BLaER1 treated with 17β-estradiol and CSF1 and Interleukin-3, amounts not matched to agents 10 nM and 100 nM (cell line): Measurements from ENCODE around the gene RBM19.
A peak's percentile ranks its signal among the peaks of the same experiment; 100 is the strongest.

ENCODE experiments used
- H3K27ac ChIP-seq, 11 experiments: shearing (Covaris generic); formaldehyde crosslinking; 2 replicates each; pipeline ENCODE4 v1.8.1; 2022
- H3K27me3 ChIP-seq, 11 experiments: shearing (Covaris generic); formaldehyde crosslinking; 2 replicates each; pipeline ENCODE4 v1.8.1; 2022
- H3K36me3 ChIP-seq, 11 experiments: shearing (Covaris generic); formaldehyde crosslinking; 2 replicates each; pipeline ENCODE4 v1.8.1; 2022
- H3K4me1 ChIP-seq, 10 experiments: shearing (Covaris generic); formaldehyde crosslinking; 2 replicates each; pipeline ENCODE4 v1.8.1; 2022
- H3K4me2 ChIP-seq, 11 experiments: shearing (Covaris generic); formaldehyde crosslinking; 2 replicates each; pipeline ENCODE4 v1.8.1; 2022
- H3K4me3 ChIP-seq, 10 experiments: shearing (Covaris generic); formaldehyde crosslinking; 2 replicates each; pipeline ENCODE4 v1.8.1; 2022
- H3K9ac ChIP-seq, 11 experiments: shearing (Covaris generic); formaldehyde crosslinking; 2 replicates each; pipeline ENCODE4 v1.8.1; 2022
- H3K9me3 ChIP-seq, 11 experiments: shearing (Covaris generic); formaldehyde crosslinking; replicated peaks in 1 of 11; 2 replicates each; pipeline ENCODE4 v1.8.1; 2022
- H4K20me1 ChIP-seq, 11 experiments: shearing (Covaris generic); formaldehyde crosslinking; 2 replicates each; pipeline ENCODE4 v1.8.1; 2022
- Cebpa-rat ChIP-seq, 11 experiments: shearing (Covaris generic); IDR thresholded peaks; 2 replicates each; pipeline ENCODE4 v1.8.1; 2022

The RBM19 gene

DNA sequence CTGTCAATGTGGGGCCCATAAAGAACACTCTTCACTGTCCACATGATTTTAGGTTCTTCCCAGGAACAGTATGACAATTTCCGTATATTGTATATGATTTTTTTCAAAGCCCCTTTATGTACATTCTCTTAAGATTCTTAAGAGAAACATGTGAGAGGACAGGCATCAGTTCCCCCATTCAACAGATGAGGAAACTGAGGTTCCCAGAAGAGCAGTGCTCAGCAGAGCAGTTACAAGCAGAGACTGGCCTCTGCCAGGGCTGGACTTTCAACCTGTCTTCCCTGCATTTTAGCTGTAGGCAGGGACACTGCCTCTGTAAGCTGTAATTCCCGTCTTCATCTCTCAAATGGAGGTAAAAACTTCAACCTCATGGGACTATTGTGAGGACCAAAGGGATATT lies 77.7 kb downstream of the RBM19 start:
- H3K4me2 ChIP-seq: peak overlapping the region in 7 of 11 experiments; percentile 77 to 92 (median 86); a peak in 11 of 22 replicates
- peaks cover 24 to 67% (median 50%) of the 10 kb centered on the region in 10 experiments for H3K4me1 ChIP-seq
- H4K20me1 ChIP-seq: peaks cover 0 to 28% (median 0%) of the 10 kb centered on the region in 11 experiments; a peak in 7 of 22 replicates
- peaks cover 0 to 17% (median 12%) of the 10 kb centered on the region in 11 experiments; a peak in 16 of 22 replicates for H3K9me3 ChIP-seq
- peak overlapping the region in 4 of 11 experiments; percentile 62 to 69 (median 68); a peak in 2 of 22 replicates for H3K27ac ChIP-seq
- 0 out of 22 replicates have a peak overlapping the region, but pooled peaks of 1 of the 11 experiments have one; percentile 52 for H3K9ac ChIP-seq
- TF ChIP-seq Cebpa-rat (IDR thresholded peaks at IDR 0.05): no peak
- no peaks in the 10 kb centered on the region for H3K27me3 ChIP-seq
- H3K4me3 ChIP-seq: no peak overlapping the region
- peaks cover 5 to 49% (median 31%) of the 10 kb centered on the region in 11 experiments; a peak in 21 of 22 replicates for H3K36me3 ChIP-seq

GRCh38 chr12:113887906-113888305 lies 78.2 kb downstream of the RBM19 start:
- H3K4me2 ChIP-seq: peak overlapping the region in 4 of 11 experiments; percentile 17 to 92 (median 31); a peak in 5 of 22 replicates
- H3K27me3 ChIP-seq: no peaks in the 10 kb centered on the region
- no peak overlapping the region for H3K27ac ChIP-seq
- no peak overlapping the region for H3K9ac ChIP-seq
- H3K4me3 ChIP-seq: no peak overlapping the region
- peaks cover 5 to 45% (median 27%) of the 10 kb centered on the region in 11 experiments; a peak in 21 of 22 replicates for H3K36me3 ChIP-seq
- H3K9me3 ChIP-seq: peaks cover 0 to 17% (median 12%) of the 10 kb centered on the region in 11 experiments; a peak in 16 of 22 replicates
- H4K20me1 ChIP-seq: peaks cover 0 to 28% (median 0%) of the 10 kb centered on the region in 11 experiments; a peak in 7 of 22 replicates
- peaks cover 24 to 68% (median 49%) of the 10 kb centered on the region in 10 experiments for H3K4me1 ChIP-seq
- no peak for TF ChIP-seq Cebpa-rat (IDR thresholded peaks at IDR 0.05)

- Histone ChIP-seq H3K27me3 (no peaks in the 10 kb centered on the region), H3K9me3 (peaks cover 0 to 17% (median 12%) of the 10 kb centered on the region in 11 experiments; a peak in 16 of 22 replicates), H3K36me3 (peaks cover 5 to 53% (median 27%) of the 10 kb centered on the region in 11 experiments; a peak in 20 of 22 replicates), H3K4me1 (peaks cover 24 to 62% (median 42%) of the 10 kb centered on the region in 10 experiments), H3K4me2 (no peak overlapping the region), H3K9ac (no peak overlapping the region), H4K20me1 (peaks cover 0 to 32% (median 0%) of the 10 kb centered on the region in 11 experiments; a peak in 7 of 22 replicates), H3K4me3 (no peak overlapping the region), H3K27ac (no peak overlapping the region)
- no peak for TF ChIP-seq Cebpa-rat (IDR thresholded peaks at IDR 0.05)
These were observed 79.4 kb downstream of the RBM19 start for GRCh38 chr12:113886721-113887120.

DNA sequence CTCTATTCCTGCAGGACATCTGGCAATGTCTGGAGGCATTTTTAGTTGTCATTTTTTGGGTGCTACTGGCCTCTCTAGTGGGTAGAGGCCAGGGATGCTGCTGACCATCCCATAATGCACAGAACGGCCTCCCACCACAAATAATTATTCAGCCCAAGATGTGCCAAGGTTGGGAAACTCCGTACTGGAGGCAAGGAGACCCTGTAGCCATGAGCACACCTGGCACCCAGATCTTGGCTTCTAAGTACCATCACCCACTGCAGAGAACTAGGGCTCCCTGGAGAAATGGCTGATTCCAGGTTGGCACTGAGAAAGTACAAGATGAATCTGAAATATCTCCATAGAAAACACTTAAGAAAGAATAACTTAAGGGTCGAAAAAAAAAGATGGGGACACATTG lies 81.7 kb downstream of the RBM19 start:
- peaks cover 0 to 17% (median 12%) of the 10 kb centered on the region in 11 experiments; a peak in 16 of 22 replicates for H3K9me3 ChIP-seq
- TF ChIP-seq Cebpa-rat (IDR thresholded peaks at IDR 0.05): no peak
- no peak overlapping the region for H3K9ac ChIP-seq
- H4K20me1 ChIP-seq: peaks cover 0 to 21% (median 0%) of the 10 kb centered on the region in 11 experiments; a peak in 6 of 22 replicates
- H3K4me1 ChIP-seq: peaks cover 2 to 52% (median 22%) of the 10 kb centered on the region in 10 experiments; a peak in 18 of 20 replicates
- H3K4me2 ChIP-seq: no peak overlapping the region
- H3K27ac ChIP-seq: no peak overlapping the region
- peaks cover 5 to 70% (median 28%) of the 10 kb centered on the region in 11 experiments; a peak in 20 of 22 replicates for H3K36me3 ChIP-seq
- no peak overlapping the region for H3K4me3 ChIP-seq
- H3K27me3 ChIP-seq: no peaks in the 10 kb centered on the region

GRCh38 chr12:113882690-113883089 lies 83.4 kb downstream of the RBM19 start:
- H3K27me3 ChIP-seq: no peaks in the 10 kb centered on the region
- peaks cover 0 to 35% (median 9%) of the 10 kb centered on the region in 10 experiments; a peak in 12 of 20 replicates for H3K4me1 ChIP-seq
- no peak overlapping the region for H3K4me3 ChIP-seq
- peaks cover 0 to 17% (median 12%) of the 10 kb centered on the region in 11 experiments; a peak in 16 of 22 replicates for H3K9me3 ChIP-seq
- H3K4me2 ChIP-seq: peak overlapping the region in 5 of 11 experiments; percentile 9 to 44 (median 17); a peak in 6 of 22 replicates
- H3K9ac ChIP-seq: no peak overlapping the region
- H3K36me3 ChIP-seq: peaks cover 5 to 74% (median 37%) of the 10 kb centered on the region in 11 experiments; a peak in 21 of 22 replicates
- peaks cover 0 to 15% (median 0%) of the 10 kb centered on the region in 11 experiments; a peak in 5 of 22 replicates for H4K20me1 ChIP-seq
- H3K27ac ChIP-seq: peak overlapping the region in 1 of 11 experiments; percentile 28; a peak in 2 of 22 replicates
- no peak for TF ChIP-seq Cebpa-rat (IDR thresholded peaks at IDR 0.05)

DNA sequence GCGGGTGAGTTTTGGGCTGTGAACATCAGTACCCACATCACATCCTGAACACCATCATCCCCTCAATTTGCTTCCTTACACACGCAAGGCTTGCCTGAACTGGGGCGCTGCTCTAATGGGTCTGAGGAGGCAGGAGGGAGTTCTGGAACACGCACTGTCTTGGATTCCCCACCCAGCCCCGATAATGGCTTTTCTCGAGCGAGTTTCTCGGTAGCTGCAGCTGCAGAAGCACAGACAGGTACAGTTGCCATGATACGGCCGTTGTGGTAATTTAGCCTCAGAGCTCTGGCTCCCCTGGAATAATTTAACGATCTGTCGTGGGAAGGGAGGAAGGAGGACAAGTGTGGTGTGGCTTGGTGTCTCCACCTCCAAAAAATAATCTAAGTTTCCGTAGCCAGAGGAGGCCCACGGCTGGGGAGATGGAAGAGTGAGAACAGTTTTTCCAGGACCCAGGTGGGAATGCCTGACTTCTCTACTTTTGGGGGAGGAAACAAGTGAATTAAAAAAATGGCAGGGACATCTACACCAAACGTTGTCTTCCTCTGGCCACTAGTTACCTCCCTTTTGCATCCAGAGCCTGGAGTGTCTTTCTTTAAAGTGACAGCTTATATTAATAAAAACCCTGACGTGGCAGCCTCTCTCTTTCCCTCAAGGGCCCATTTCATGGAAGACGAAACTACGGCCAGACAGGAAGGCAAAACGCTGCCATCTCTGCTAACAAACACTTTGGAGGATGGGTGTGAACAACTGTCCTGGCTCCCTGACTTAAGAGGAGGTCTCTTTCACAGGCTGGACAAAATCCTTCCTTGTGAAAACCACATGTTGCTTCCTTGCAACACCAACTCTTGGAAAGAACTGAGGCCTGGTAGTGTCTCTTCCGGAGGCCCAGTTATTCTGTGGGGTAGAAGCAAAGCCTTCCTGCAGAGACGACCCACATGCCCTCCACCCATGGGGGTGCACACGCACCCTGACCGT lies 84.8 kb downstream of the RBM19 start:
- no peak for TF ChIP-seq Cebpa-rat (IDR thresholded peaks at IDR 0.05)

GRCh38 chr12:113880326-113880725 lies 85.8 kb downstream of the RBM19 start:
- Histone ChIP-seq H3K4me3 (no peak overlapping the region), H3K27me3 (no peaks in the 10 kb centered on the region), H3K36me3 (peaks cover 5 to 72% (median 42%) of the 10 kb centered on the region in 11 experiments), H3K9me3 (peaks cover 0 to 13% (median 11%) of the 10 kb centered on the region in 11 experiments; a peak in 16 of 22 replicates), H4K20me1 (peaks cover 0 to 15% (median 0%) of the 10 kb centered on the region in 11 experiments; a peak in 5 of 22 replicates), H3K4me2 (peak overlapping the region in 3 of 11 experiments; percentile 7 to 29 (median 24); a peak in 2 of 22 replicates), H3K9ac (no peak overlapping the region), H3K4me1 (peaks cover 5 to 26% (median 10%) of the 10 kb centered on the region in 10 experiments; a peak in 17 of 20 replicates), H3K27ac (no peak overlapping the region)
- TF ChIP-seq Cebpa-rat (IDR thresholded peaks at IDR 0.05): no peak

More for the DNA sequence above, 84.8 kb downstream of the RBM19 start:
- Histone ChIP-seq H4K20me1 (peaks cover 0 to 15% (median 0%) of the 10 kb centered on the region in 11 experiments; a peak in 5 of 22 replicates), H3K36me3 (peaks cover 5 to 73% (median 38%) of the 10 kb centered on the region in 11 experiments), H3K9ac (no peak overlapping the region), H3K4me1 (peaks cover 1 to 26% (median 8%) of the 10 kb centered on the region in 10 experiments; a peak in 17 of 20 replicates), H3K4me2 (no peak overlapping the region), H3K27ac (no peak overlapping the region), H3K4me3 (no peak overlapping the region), H3K27me3 (no peaks in the 10 kb centered on the region), H3K9me3 (peaks cover 0 to 17% (median 12%) of the 10 kb centered on the region in 11 experiments; a peak in 16 of 22 replicates)

DNA sequence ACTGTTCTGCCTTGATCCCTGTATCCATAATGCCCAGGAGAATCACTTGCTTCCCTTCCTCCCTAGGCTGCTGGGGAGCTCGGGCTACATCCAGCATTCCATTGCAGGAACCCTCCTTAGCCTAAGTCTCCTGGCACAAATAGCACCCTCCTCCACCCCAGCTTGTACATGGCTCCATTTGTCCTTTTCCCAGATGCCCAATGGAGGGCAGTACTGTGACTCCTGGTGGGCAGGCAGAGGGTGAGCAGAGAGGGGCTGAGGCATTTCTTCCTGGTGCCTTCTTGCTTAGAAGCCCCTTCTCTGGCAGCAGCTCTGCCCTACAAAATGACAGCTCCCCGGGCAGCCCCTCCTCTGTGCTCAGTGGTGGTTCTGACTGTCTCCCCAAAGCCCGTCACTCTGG lies 86.5 kb downstream of the RBM19 start:
- H3K9ac ChIP-seq: no peak overlapping the region
- H3K9me3 ChIP-seq: peaks cover 0 to 7% (median 6%) of the 10 kb centered on the region in 11 experiments; a peak in 16 of 22 replicates
- peaks cover 0 to 15% (median 0%) of the 10 kb centered on the region in 11 experiments; a peak in 5 of 22 replicates for H4K20me1 ChIP-seq
- no peak overlapping the region for H3K4me3 ChIP-seq
- H3K27ac ChIP-seq: no peak overlapping the region
- H3K36me3 ChIP-seq: peaks cover 10 to 73% (median 45%) of the 10 kb centered on the region in 11 experiments; a peak in 20 of 22 replicates
- no peaks in the 10 kb centered on the region for H3K27me3 ChIP-seq
- no peak for TF ChIP-seq Cebpa-rat (IDR thresholded peaks at IDR 0.05)
- peaks cover 5 to 26% (median 10%) of the 10 kb centered on the region in 10 experiments; a peak in 17 of 20 replicates for H3K4me1 ChIP-seq
- peak overlapping the region in 1 of 11 experiments; percentile 7; a peak in 1 of 22 replicates for H3K4me2 ChIP-seq
